OCI-LY7 (cell line): ENCODE results near the gene DNAJB11.
A peak's percentile ranks its signal among the peaks of the same experiment; 100 is the strongest.

Source experiments
- CTCF ChIP-seq: fragments of 200-600 bp; sonication (generic); conservative IDR thresholded peaks from 2 replicates; pipeline ENCODE4 v1.5.1; 2014; ENCODE audit warnings: mild to moderate bottlenecking, antibody characterized with exemption, low read length, moderate library complexity, mixed read lengths
- EZH2phosphoT487 ChIP-seq: fragments of 200-600 bp; sonication (generic); IDR thresholded peaks from 2 replicates; pipeline ENCODE4 v1.6.1; 2018; ENCODE audit warnings: low read depth, borderline replicate concordance, mild to moderate bottlenecking, mixed run types, antibody characterized with exemption, low read length, moderate library complexity, mixed read lengths

GRCh38 chr3:186540835-186541226 lies 29.7 kb upstream of the DNAJB11 start:
- TF ChIP-seq CTCF (peak; percentile 21; the same call in 1 of the 2 replicates), EZH2phosphoT487 (no peak)
